CD14-positive monocyte (primary cell): Measurements from ENCODE around the gene SRPRA. TPM values are rescaled to one million over a fixed set of nuclear protein-coding genes. Genes with fewer than 3 reads are reported as not detected.

Source experiments
- DNase-seq, 3 donors: peaks; one replicate each; pipeline ENCODE4 v3.0.0-alpha.2; 2011 to 2022
- H2AFZ ChIP-seq: 2 replicates; pipeline ENCODE4 v1.6.0; 2012; ENCODE audit warnings: mild to moderate bottlenecking, low read depth, low read length, inconsistent platforms; ENCODE audit not compliant: insufficient read depth, poor library complexity, severe bottlenecking
- H3K27ac ChIP-seq, 2 donors: 1 replicate in 1 of 2; 2 replicates in 1 of 2; pipeline ENCODE4 v1.5.1; 2012 to 2013; ENCODE audit warnings: low read length in 2 of 2, control low read depth in 1 of 2, inconsistent platforms in 1 of 2, low read depth in 1 of 2, mild to moderate bottlenecking in 1 of 2
- H3K27me3 ChIP-seq, 2 donors: one replicate each; pipeline versions ENCODE4 v1.6.0 to v1.6.1; 2011 to 2013; ENCODE audit warnings: low read length in 2 of 2; ENCODE audit not compliant: control insufficient read depth in 2 of 2, insufficient read depth in 2 of 2
- H3K36me3 ChIP-seq, 2 donors: replicated peaks in 1 of 2; 1 replicate in 1 of 2; 2 replicates in 1 of 2; pipeline versions ENCODE4 v1.5.1 to v1.6.1; 2012 to 2013; ENCODE audit warnings: low read length in 2 of 2, control low read depth in 1 of 2, inconsistent platforms in 1 of 2, mild to moderate bottlenecking in 1 of 2; ENCODE audit not compliant: insufficient read depth in 2 of 2, control insufficient read depth in 1 of 2
- H3K4me1 ChIP-seq, 2 donors: 1 replicate in 1 of 2; 2 replicates in 1 of 2; pipeline versions ENCODE4 v1.5.1 to v1.6.1; 2012 to 2013; ENCODE audit warnings: low read length in 2 of 2, control low read depth in 1 of 2, inconsistent platforms in 1 of 2, mild to moderate bottlenecking in 1 of 2, moderate library complexity in 1 of 2; ENCODE audit not compliant: insufficient read depth in 2 of 2, control insufficient read depth in 1 of 2
- H3K4me2 ChIP-seq: replicated peaks from 2 replicates; pipeline ENCODE3; 2012; ENCODE audit warnings: low read length, moderate library complexity, mild to moderate bottlenecking; ENCODE audit not compliant: poor library complexity, severe bottlenecking; ENCODE audit errors: extremely low read depth
- H3K4me3 ChIP-seq, 3 experiments: fragments of 200-600 bp in 1 of 3; sonication (generic) in 1 of 3; replicated peaks in 1 of 3; 1 replicate in 2 of 3; 2 replicates in 1 of 3; pipeline ENCODE4 v1.5.1; 2011 to 2013; ENCODE audit warnings: low read length in 3 of 3, mild to moderate bottlenecking in 3 of 3, control low read depth in 2 of 3, low read depth in 2 of 3, inconsistent platforms in 1 of 3, moderate library complexity in 1 of 3
- H3K79me2 ChIP-seq: 2 replicates; pipeline ENCODE4 v1.6.0; 2012; ENCODE audit warnings: mild to moderate bottlenecking, control low read depth, inconsistent platforms, low read length, moderate library complexity; ENCODE audit not compliant: insufficient read depth
- H3K9ac ChIP-seq: 2 replicates; pipeline ENCODE4 v1.6.0; 2017; ENCODE audit warnings: low read length, mild to moderate bottlenecking; ENCODE audit not compliant: insufficient read depth, poor library complexity, severe bottlenecking
- H3K9me3 ChIP-seq, 2 donors: replicated peaks in 1 of 2; 1 replicate in 1 of 2; 2 replicates in 1 of 2; pipeline versions ENCODE4 v1.5.1 to v1.6.1; 2012 to 2013; ENCODE audit warnings: low read length in 2 of 2, control low read depth in 1 of 2; ENCODE audit not compliant: control insufficient read depth in 1 of 2, insufficient read depth in 1 of 2
- H4K20me1 ChIP-seq: 2 replicates; pipeline ENCODE4 v1.6.0; 2012; ENCODE audit warnings: mild to moderate bottlenecking, low read length, control low read depth, moderate library complexity; ENCODE audit not compliant: insufficient read depth
- H3K27ac Mint-ChIP-seq, 7 donors: one replicate each; pipeline ENCODE4 v1.8.0; 2020; ENCODE audit warnings: mild to moderate bottlenecking in 7 of 7, mixed read lengths in 7 of 7, moderate library complexity in 6 of 7, inconsistent platforms in 2 of 7
- H3K27me3 Mint-ChIP-seq, 3 donors: one replicate each; pipeline ENCODE4 v1.8.0; 2021 to 2022; ENCODE audit warnings: low read depth in 3 of 3, mild to moderate bottlenecking in 3 of 3, mixed read lengths in 3 of 3, moderate library complexity in 3 of 3, inconsistent platforms in 1 of 3
- H3K36me3 Mint-ChIP-seq, 2 donors: one replicate each; pipeline ENCODE4 v1.8.0; 2020; ENCODE audit warnings: mixed read lengths in 2 of 2, inconsistent platforms in 1 of 2, mild to moderate bottlenecking in 1 of 2
- H3K4me1 Mint-ChIP-seq: one replicate; pipeline ENCODE4 v1.8.0; 2020; ENCODE audit warnings: mild to moderate bottlenecking, mixed read lengths
- H3K4me3 Mint-ChIP-seq, 2 donors: one replicate each; pipeline ENCODE4 v1.8.0; 2020; ENCODE audit warnings: mild to moderate bottlenecking in 2 of 2, mixed read lengths in 2 of 2, moderate library complexity in 1 of 2
- H3K9me3 Mint-ChIP-seq, 7 donors: one replicate each; pipeline ENCODE4 v1.8.0; 2020 to 2022; ENCODE audit warnings: mixed read lengths in 7 of 7, mild to moderate bottlenecking in 6 of 7, moderate library complexity in 6 of 7, inconsistent platforms in 2 of 7
- CTCF ChIP-seq: fragments of 200-600 bp; IDR thresholded peaks from one replicate; pipeline ENCODE4 v1.8.0; 2022; ENCODE audit warnings: antibody characterized with exemption, mild to moderate bottlenecking
- whole genome bisulfite sequencing: methylation state at CpG from one replicate; pipeline ENCODE4 v1.1.5; 2013; ENCODE audit warnings: missing lambda C conversion rate; ENCODE audit not compliant: insufficient coverage; 5-methylcytosine and 5-hydroxymethylcytosine counted together
- intact Hi-C, 2 donors: fragments of 100-400 bp; cut with micrococcal nuclease; formaldehyde crosslinking; loops; one replicate each; pipeline versions ENCODE4 v1.15.0 to v1.15.1; 2023
- polyA plus RNA-seq, 3 donors: library from polyadenylated mRNA; depleted of rRNA in 1 of 3; unstranded in 2 of 3; stranded (reverse) in 1 of 3; fragments of 300-500 nt in 2 of 3; fragments of >200 nt in 1 of 3; fragmentation: Illumina TruSeq in 2 of 3; gene quantifications; 1 replicate in 2 of 3; 2 replicates in 1 of 3; pipeline ENCODE4 v1.2.3, GENCODE V29; 2012 to 2021

Gene SRPRA
- polyA plus RNA-seq, 3 donors, result 68.7 to 123 (median 87.6) TPM

GRCh38 chr11:126305699-126306098, 37.0 kb upstream of the SRPRA start:
- 67% methylated on average over 2 of the region's 4 CpGs for WGBS
- H3K27ac Mint-ChIP-seq, result peak overlapping the region in 4 of 7 donors; percentile 2 to 43 (median 36)
- H3K36me3 Mint-ChIP-seq, result peaks cover 21 to 46% of the 10 kb centered on the region in 2 donors
- H4K20me1 ChIP-seq, result no peaks in the 10 kb centered on the region
- no peak overlapping the region for H3K27ac ChIP-seq
- H3K9me3 Mint-ChIP-seq, result no peaks in the 10 kb centered on the region
- no peak overlapping the region for H3K4me2 ChIP-seq
- H3K27me3 Mint-ChIP-seq, result peaks cover 0 to 2% (median 2%) of the 10 kb centered on the region in 3 donors
- H3K9me3 ChIP-seq, result no peaks in the 10 kb centered on the region
- H3K79me2 ChIP-seq, result peaks cover 31% of the 10 kb centered on the region
- intact Hi-C loops, result no loop called here
- no peak for TF ChIP-seq CTCF
- no peak overlapping the region for H3K4me3 ChIP-seq
- peaks cover 4 to 32% of the 10 kb centered on the region in 2 donors for H3K36me3 ChIP-seq
- H3K9ac ChIP-seq, result no peak overlapping the region
- peaks cover 32% of the 10 kb centered on the region for H3K4me1 Mint-ChIP-seq
- H2AFZ ChIP-seq, result no peak overlapping the region
- DNase-seq, result no peak
- no peaks in the 10 kb centered on the region for H3K27me3 ChIP-seq
- H3K4me1 ChIP-seq, result peaks cover 23 to 31% of the 10 kb centered on the region in 2 donors
- no peak overlapping the region for H3K4me3 Mint-ChIP-seq

- Histone ChIP-seq H4K20me1 (no peaks in the 10 kb centered on the region), H3K4me3 (peak overlapping the region; percentile 70 to 94 (median 91)), H3K9me3 (no peaks in the 10 kb centered on the region), H3K9ac (peak overlapping the region; percentile 84), H3K27me3 (no peaks in the 10 kb centered on the region), H3K4me1 (peaks cover 17 to 20% of the 10 kb centered on the region in 2 donors), H2AFZ (peak overlapping the region; percentile 97), H3K79me2 (peaks cover 31% of the 10 kb centered on the region), H3K36me3 (peaks cover 3 to 39% of the 10 kb centered on the region in 2 donors), H3K4me2 (peak overlapping the region; percentile 86), H3K27ac (peak overlapping the region; percentile 68 to 82)
- Mint-ChIP-seq H3K9me3 (no peaks in the 10 kb centered on the region), H3K4me1 (peaks cover 24% of the 10 kb centered on the region), H3K4me3 (peak overlapping the region; percentile 94 to 99), H3K27ac (peak overlapping the region; percentile 89 to 96 (median 92)), H3K27me3 (peaks cover 0 to 2% (median 2%) of the 10 kb centered on the region in 3 donors), H3K36me3 (peaks cover 15 to 46% of the 10 kb centered on the region in 2 donors)
- DNase-seq, result no peak
- no peak for TF ChIP-seq CTCF
- 90% methylated on average over 4 of the region's 12 CpGs for WGBS
- intact Hi-C loops, result no loop called here
Measured at GRCh38 chr11:126304457-126305075, 35.9 kb upstream of the SRPRA start.
